ENCODE data around the gene PIP4K2C. TPM values are rescaled to one million over a fixed set of nuclear protein-coding genes. Genes with fewer than 3 reads are reported as not detected.
A peak's percentile ranks its signal among the peaks of the same experiment; 100 is the strongest.
"Not testable (repeated sequence)": the region's sequence is repeated elsewhere in the genome, so short reads cannot be mapped to it uniquely, and the experiment has no call there.

PIP4K2C gene
- total RNA-seq, 6 experiments from 2014 or later: 11.3 to 27.6 (median 12.8) TPM

GRCh38 chr12:57632958-57633840 lies 42.2 kb downstream of the PIP4K2C start, which contains the start of gene B4GALNT1:
B4GALNT1 (minus strand) TSS chr12:57633201; CDS start chr12:57632132, 1,069 bp downstream.
- WGBS (ENCODE audit: insufficient coverage, low coverage, low lambda C conversion rate, missing lambda C conversion rate): 5% methylated on average over 14 of the region's 58 CpGs
- Histone ChIP-seq H3K4me1 (peaks cover 0 to 12% (median 3%) of the 10 kb centered on the region in 4 donors), H3K27ac (no peak within 1 kb of the TSS), H3K27me3 (peaks cover 4 to 15% of the 10 kb centered on the region in 2 donors), H3K36me3 (no peaks in the 10 kb centered on the region), H3K4me3 (peak within 1 kb of the TSS; percentile 44 to 51 (median 47)), H3K9me3 (no peaks in the 10 kb centered on the region)
- peak; percentile 94 to 97 (median 96) for ATAC-seq
- peak in 2 of 3 donors; percentile 68 to 70 for DNase-seq
- TF ChIP-seq, protein P1, sequence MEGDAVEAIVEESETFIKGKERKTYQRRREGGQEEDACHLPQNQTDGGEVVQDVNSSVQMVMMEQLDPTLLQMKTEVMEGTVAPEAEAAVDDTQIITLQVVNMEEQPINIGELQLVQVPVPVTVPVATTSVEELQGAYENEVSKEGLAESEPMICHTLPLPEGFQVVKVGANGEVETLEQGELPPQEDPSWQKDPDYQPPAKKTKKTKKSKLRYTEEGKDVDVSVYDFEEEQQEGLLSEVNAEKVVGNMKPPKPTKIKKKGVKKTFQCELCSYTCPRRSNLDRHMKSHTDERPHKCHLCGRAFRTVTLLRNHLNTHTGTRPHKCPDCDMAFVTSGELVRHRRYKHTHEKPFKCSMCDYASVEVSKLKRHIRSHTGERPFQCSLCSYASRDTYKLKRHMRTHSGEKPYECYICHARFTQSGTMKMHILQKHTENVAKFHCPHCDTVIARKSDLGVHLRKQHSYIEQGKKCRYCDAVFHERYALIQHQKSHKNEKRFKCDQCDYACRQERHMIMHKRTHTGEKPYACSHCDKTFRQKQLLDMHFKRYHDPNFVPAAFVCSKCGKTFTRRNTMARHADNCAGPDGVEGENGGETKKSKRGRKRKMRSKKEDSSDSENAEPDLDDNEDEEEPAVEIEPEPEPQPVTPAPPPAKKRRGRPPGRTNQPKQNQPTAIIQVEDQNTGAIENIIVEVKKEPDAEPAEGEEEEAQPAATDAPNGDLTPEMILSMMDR (IDR thresholded peaks at IDR 0.05): peak; percentile 79 to 91 (median 88)
- TF ChIP-seq POLR2A (IDR thresholded peaks at IDR 0.05): no peak
- intact Hi-C loops (cut with DNase I): no loop called here

DNA sequence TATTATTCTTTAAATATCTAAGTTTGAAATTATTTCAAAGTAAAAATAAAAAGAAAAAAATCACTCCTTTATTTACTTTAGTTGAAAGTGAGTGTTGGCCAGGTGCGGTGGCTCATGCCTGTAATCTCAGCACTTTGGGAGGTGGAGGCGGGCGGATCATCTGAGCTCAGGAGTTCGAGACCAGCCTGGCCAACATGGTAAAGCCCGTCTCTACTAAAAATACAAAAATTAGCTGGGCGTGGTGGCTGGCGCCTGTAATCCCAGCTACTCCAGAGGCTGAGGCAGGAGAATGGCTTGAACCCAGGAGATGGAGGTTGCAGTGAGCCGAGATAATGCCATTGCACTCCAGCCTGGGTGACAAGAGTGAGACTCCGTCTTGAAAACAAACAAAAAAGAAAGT lies 45.7 kb downstream of the PIP4K2C start:
- H3K9me3 ChIP-seq; ATAC-seq; DNase-seq; H3K36me3 ChIP-seq; H3K4me3 ChIP-seq; H3K27ac ChIP-seq; H3K27me3 ChIP-seq; intact Hi-C loops (cut with DNase I): not testable (repeated sequence)
- H3K4me1 ChIP-seq: peaks cover 0 to 12% (median 3%) of the 10 kb centered on the region in 4 donors
- 87% methylated on average over 6 of the region's 9 CpGs for WGBS (ENCODE audit: insufficient coverage, low coverage, low lambda C conversion rate, missing lambda C conversion rate)

- Histone ChIP-seq H3K9me3 (no peaks in the 10 kb centered on the region), H3K27ac (no peak overlapping the region), H3K4me1 (peaks cover 0 to 9% (median 2%) of the 10 kb centered on the region in 4 donors), H3K27me3 (peaks cover 4 to 10% of the 10 kb centered on the region in 2 donors), H3K4me3 (no peak overlapping the region), H3K36me3 (no peaks in the 10 kb centered on the region)
- no peak for ATAC-seq
- no peak for TF ChIP-seq POLR2A (IDR thresholded peaks at IDR 0.05)
- TF ChIP-seq, protein P1 (IDR thresholded peaks at IDR 0.05): no peak
- intact Hi-C loops (cut with DNase I): no loop called here
- 61% methylated on average over 3 of the region's 3 CpGs for WGBS (ENCODE audit: insufficient coverage, low coverage, low lambda C conversion rate, missing lambda C conversion rate)
- DNase-seq: no peak
Observed at GRCh38 chr12:57637364-57637763, 46.4 kb downstream of the PIP4K2C start.

DNA sequence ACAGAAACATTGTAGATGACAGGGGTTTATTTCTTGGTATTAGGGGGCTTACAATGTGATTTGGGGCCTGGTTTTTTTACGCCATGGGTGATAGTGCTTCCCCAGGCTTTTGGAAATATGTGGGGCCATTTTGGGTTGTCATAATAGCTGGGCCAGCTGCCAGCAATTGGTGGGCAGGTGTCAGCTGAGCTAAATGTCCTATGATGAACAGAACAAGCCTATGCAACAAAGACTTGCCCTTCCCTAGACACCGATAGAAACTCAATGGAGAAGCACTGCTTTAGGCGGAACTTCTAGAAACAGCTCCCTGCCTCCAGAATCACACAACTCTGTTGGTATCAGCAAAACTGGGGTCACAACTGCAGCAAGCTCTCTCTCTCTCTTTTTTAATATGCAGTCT lies 47.1 kb downstream of the PIP4K2C start:
- no peaks in the 10 kb centered on the region for H3K36me3 ChIP-seq
- no peaks in the 10 kb centered on the region for H3K9me3 ChIP-seq
- TF ChIP-seq, protein P1 (IDR thresholded peaks at IDR 0.05): no peak
- no peak for TF ChIP-seq POLR2A (IDR thresholded peaks at IDR 0.05)
- peaks cover 4 to 10% of the 10 kb centered on the region in 2 donors for H3K27me3 ChIP-seq
- peaks cover 0 to 2% (median 0%) of the 10 kb centered on the region in 4 donors for H3K4me1 ChIP-seq
- no peak overlapping the region for H3K27ac ChIP-seq
- WGBS (ENCODE audit: insufficient coverage, low coverage, low lambda C conversion rate, missing lambda C conversion rate): 90% methylated on average over 1 of the region's 3 CpGs
- DNase-seq (no peak), ATAC-seq (no peak)
- no peak overlapping the region for H3K4me3 ChIP-seq
- intact Hi-C loops (cut with DNase I): no loop called here

Data from right lobe of liver (tissue), 6 donors.